Mesendoderm (in vitro differentiated cells): Measurements from ENCODE around the gene WDR91.

ENCODE experiments used
- DNase-seq: peaks from one replicate; pipeline ENCODE4 v3.0.0; 2013
- H2AK5ac ChIP-seq: 2 replicates; pipeline ENCODE4 v1.6.1; 2013; ENCODE audit warnings: low read length, inconsistent platforms
- H2BK120ac ChIP-seq: 2 replicates; pipeline ENCODE4 v1.6.1; 2013; ENCODE audit warnings: low read depth, mild to moderate bottlenecking, low read length, moderate library complexity, mixed read lengths
- H2BK15ac ChIP-seq: replicated peaks from 2 replicates; pipeline ENCODE4 v1.6.1; 2013; ENCODE audit warnings: low read depth, mild to moderate bottlenecking, moderate library complexity
- H2BK5ac ChIP-seq: 2 replicates; pipeline ENCODE4 v1.6.1; 2013; ENCODE audit warnings: low read length, inconsistent platforms
- H3K18ac ChIP-seq: 2 replicates; pipeline ENCODE4 v1.6.1; 2013; ENCODE audit warnings: mild to moderate bottlenecking, low read length, mixed read lengths
- H3K23ac ChIP-seq: one replicate; pipeline ENCODE4 v1.6.1; 2013; ENCODE audit warnings: low read length
- H3K27ac ChIP-seq: 2 replicates; pipeline ENCODE4 v1.5.1; 2013; ENCODE audit warnings: low read depth, mild to moderate bottlenecking, inconsistent platforms, low read length, moderate library complexity
- H3K27me3 ChIP-seq: 2 replicates; pipeline ENCODE4 v1.6.1; 2013; ENCODE audit warnings: low read length, control low read depth, mild to moderate bottlenecking, inconsistent platforms; ENCODE audit not compliant: insufficient read depth, poor library complexity
- H3K36me3 ChIP-seq: 2 replicates; pipeline ENCODE4 v1.6.1; 2013; ENCODE audit warnings: low read length, inconsistent platforms; ENCODE audit not compliant: control insufficient read depth, insufficient read depth
- H3K4ac ChIP-seq: one replicate; pipeline ENCODE4 v1.6.1; 2013; ENCODE audit warnings: low read depth, mild to moderate bottlenecking, low read length, moderate library complexity
- H3K4me1 ChIP-seq: 2 replicates; pipeline ENCODE4 v1.6.1; 2013; ENCODE audit warnings: low read depth, low read length, inconsistent platforms; ENCODE audit not compliant: control insufficient read depth
- H3K4me2 ChIP-seq: 2 replicates; pipeline ENCODE4 v1.6.1; 2013; ENCODE audit warnings: low read length
- H3K4me3 ChIP-seq: 2 replicates; pipeline ENCODE4 v1.5.1; 2013; ENCODE audit warnings: mild to moderate bottlenecking, low read length
- H3K56ac ChIP-seq: one replicate; pipeline ENCODE4 v1.6.1; 2013; ENCODE audit warnings: low read length
- H3K79me1 ChIP-seq: 2 replicates; pipeline ENCODE4 v1.6.1; 2013; ENCODE audit warnings: low read length, inconsistent platforms
- H3K79me2 ChIP-seq: 2 replicates; pipeline ENCODE4 v1.6.1; 2013; ENCODE audit warnings: mild to moderate bottlenecking, low read length; ENCODE audit not compliant: control insufficient read depth, insufficient read depth
- H3K9ac ChIP-seq: 2 replicates; pipeline ENCODE4 v1.6.1; 2013; ENCODE audit warnings: low read length, inconsistent platforms
- H4K5ac ChIP-seq: one replicate; pipeline ENCODE4 v1.6.1; 2013; ENCODE audit warnings: low read length
- H4K8ac ChIP-seq: one replicate; pipeline ENCODE4 v1.6.1; 2013; ENCODE audit warnings: low read depth, mild to moderate bottlenecking, control low read depth, low read length, moderate library complexity
- WGBS: extraction: QIAGEN DNeasy Blood & Tissue Kit; methylation state at CpG from one replicate; pipeline ENCODE4 v1.1.7; 2013; ENCODE audit warnings: low lambda C conversion rate, missing lambda C conversion rate; ENCODE audit not compliant: insufficient coverage; ENCODE audit errors: extremely low coverage; 5-methylcytosine and 5-hydroxymethylcytosine counted together

WDR91 gene

DNA sequence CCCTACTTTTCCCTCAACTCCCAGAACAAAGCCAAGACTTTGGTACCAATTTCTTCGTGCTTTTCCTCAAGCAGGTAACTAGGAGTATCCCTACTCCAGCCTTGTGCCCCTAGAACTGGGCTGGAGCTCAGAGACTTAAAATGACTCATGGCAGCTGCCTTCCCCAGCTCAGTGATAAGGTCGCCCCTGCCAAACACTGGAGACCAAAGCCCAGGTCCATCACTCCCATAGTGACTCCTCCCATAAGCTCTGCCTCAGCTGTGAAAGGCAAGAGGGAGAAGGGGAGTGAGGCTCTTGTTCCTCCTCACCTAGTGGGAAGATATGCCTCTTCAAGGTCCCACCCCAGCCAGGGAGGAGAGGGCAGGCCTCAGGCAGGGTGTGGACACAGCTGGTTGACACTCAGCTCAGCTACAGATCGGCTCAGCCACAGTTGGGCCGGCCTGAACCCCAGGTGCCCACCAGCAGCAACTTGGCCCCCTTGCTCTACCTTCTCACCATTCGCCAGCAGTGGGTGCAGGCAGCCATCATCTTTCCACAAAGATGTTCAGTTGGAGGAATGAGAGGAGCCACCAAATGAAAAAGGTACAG is 27.0 kb downstream of the WDR91 start:
- no peak overlapping the region for H2BK15ac ChIP-seq
- H2BK120ac ChIP-seq = no peak overlapping the region
- no peak overlapping the region for H3K4me3 ChIP-seq
- H2BK5ac ChIP-seq = no peak overlapping the region
- H3K4ac ChIP-seq = no peak overlapping the region
- H3K79me1 ChIP-seq = no peaks in the 10 kb centered on the region
- H3K27ac ChIP-seq = no peak overlapping the region
- H3K4me2 ChIP-seq = no peak overlapping the region
- H3K79me2 ChIP-seq = no peaks in the 10 kb centered on the region
- H3K23ac ChIP-seq = no peak overlapping the region
- H4K5ac ChIP-seq = no peak overlapping the region
- no peak overlapping the region for H3K18ac ChIP-seq
- H3K27me3 ChIP-seq = no peaks in the 10 kb centered on the region
- H3K9ac ChIP-seq = no peak overlapping the region
- no peak overlapping the region for H2AK5ac ChIP-seq
- H3K36me3 ChIP-seq = no peaks in the 10 kb centered on the region
- WGBS = no CpG with 5 or more reads among the region's 5 CpGs
- H4K8ac ChIP-seq = no peak overlapping the region
- no peak for DNase-seq
- no peaks in the 10 kb centered on the region for H3K4me1 ChIP-seq
- no peak overlapping the region for H3K56ac ChIP-seq

DNA sequence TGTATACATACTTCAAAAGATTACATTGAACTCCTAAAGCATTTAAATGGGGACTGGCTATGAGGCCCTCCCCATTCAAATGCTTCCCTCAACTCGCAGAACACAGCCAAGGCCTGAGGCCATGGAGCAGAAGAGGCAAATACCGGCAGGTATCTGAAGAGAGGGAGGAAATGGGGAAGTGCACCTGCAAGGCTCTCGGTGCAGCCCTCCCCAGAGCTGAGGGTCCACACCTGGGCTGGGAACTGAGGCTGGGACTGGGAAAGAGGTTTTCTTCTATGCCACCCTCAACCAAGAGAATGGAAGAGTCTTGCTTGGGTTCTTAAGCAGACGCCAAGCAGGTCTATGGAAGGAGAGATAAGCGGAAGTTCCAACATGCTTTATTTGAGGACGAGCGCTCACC is 27.8 kb downstream of the WDR91 start:
- no CpG with 5 or more reads among the region's 7 CpGs for WGBS

DNA sequence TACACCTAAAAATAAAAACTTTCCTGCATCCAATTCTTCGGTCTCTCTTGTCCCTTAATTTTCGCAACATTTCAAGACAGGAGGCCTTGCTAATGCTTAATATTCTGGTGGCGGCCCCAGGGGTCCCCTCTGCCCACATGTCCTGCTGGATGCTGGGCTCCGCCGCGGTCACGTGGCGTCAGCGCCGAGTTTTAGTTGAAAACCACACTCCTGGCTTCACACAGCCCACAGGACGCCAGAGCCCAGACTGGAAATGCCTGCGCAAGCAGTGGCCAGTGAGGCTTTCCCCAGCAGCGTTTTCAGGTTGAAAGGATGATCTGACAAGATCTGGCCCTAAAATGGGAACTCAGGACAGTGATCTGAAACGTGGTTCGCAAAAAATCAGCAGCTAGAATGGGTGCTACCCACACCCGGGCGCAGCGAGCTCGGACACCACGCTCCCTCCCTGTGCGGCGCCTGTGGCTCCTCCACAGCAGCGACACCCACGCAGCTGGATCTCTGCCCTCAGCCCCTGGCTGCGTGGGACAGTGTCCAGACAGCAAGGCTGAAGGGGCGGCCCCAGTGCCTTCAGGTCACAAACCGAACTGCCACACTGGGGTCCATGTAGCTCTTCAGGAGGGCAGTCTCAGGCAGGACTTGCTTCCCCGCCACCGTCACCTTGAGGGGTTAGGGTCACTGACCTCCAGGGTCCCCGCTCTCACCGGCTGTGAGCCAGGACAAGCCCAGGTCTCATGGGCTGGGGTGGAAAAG is 29.2 kb downstream of the WDR91 start:
- Histone ChIP-seq H3K18ac (no peak overlapping the region), H3K4me1 (no peaks in the 10 kb centered on the region), H3K9ac (no peak overlapping the region), H2BK120ac (no peak overlapping the region), H3K79me1 (no peaks in the 10 kb centered on the region), H3K23ac (no peak overlapping the region), H4K5ac (no peak overlapping the region), H3K36me3 (no peaks in the 10 kb centered on the region), H3K79me2 (no peaks in the 10 kb centered on the region), H2BK5ac (no peak overlapping the region), H4K8ac (no peak overlapping the region), H3K56ac (no peak overlapping the region), H2BK15ac (no peak overlapping the region), H3K4ac (no peak overlapping the region), H3K4me2 (no peak overlapping the region), H3K27me3 (no peaks in the 10 kb centered on the region), H3K4me3 (no peak overlapping the region), H3K27ac (no peak overlapping the region), H2AK5ac (no peak overlapping the region)
- WGBS = no CpG with 5 or more reads among the region's 31 CpGs
- DNase-seq = no peak

More for the DNA sequence above, 27.8 kb downstream of the WDR91 start:
- H3K56ac ChIP-seq = no peak overlapping the region
- H3K4me3 ChIP-seq = no peak overlapping the region
- DNase-seq = no peak
- no peaks in the 10 kb centered on the region for H3K27me3 ChIP-seq
- no peaks in the 10 kb centered on the region for H3K36me3 ChIP-seq
- no peak overlapping the region for H3K18ac ChIP-seq
- no peaks in the 10 kb centered on the region for H3K79me2 ChIP-seq
- no peak overlapping the region for H4K8ac ChIP-seq
- H4K5ac ChIP-seq = no peak overlapping the region
- H3K79me1 ChIP-seq = no peaks in the 10 kb centered on the region
- no peak overlapping the region for H2BK5ac ChIP-seq
- H2BK120ac ChIP-seq = no peak overlapping the region
- H2AK5ac ChIP-seq = no peak overlapping the region
- H3K23ac ChIP-seq = no peak overlapping the region
- H3K4ac ChIP-seq = no peak overlapping the region
- no peak overlapping the region for H2BK15ac ChIP-seq
- no peak overlapping the region for H3K9ac ChIP-seq
- H3K27ac ChIP-seq = no peak overlapping the region
- H3K4me2 ChIP-seq = no peak overlapping the region
- H3K4me1 ChIP-seq = no peaks in the 10 kb centered on the region

DNA sequence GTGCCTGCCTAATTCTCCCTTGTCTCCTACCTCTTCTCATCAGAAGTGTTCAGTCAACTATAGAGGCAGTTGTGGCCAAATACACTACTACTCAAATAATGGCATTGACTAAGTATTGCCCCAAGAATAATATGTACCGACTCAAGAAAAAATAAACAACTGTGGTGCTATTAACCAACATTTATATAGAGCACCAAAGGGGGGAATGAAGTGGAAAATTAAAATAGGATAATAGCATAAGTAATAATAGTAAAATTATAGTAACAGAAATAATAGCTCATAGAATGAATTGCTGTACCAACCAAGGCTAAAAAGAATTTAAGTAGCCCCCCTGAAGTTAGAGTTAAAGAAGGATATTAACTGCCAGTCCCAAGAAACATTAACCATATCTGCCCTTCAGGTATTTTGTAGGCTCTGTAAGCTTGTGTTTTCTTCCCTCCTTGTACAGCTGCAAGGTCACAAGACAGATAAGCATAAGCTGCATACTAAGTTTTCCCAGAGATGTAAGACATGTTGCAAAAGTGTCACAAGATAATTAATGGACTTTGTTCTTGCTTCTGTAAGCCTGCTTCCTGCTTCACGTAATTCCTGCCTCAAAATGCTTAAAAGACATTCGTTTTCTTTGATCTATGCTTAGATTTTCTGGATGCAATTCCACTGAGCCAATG is 29.9 kb downstream of the WDR91 start:
- H3K27me3 ChIP-seq = no peaks in the 10 kb centered on the region
- no peak overlapping the region for H3K27ac ChIP-seq
- no peak overlapping the region for H3K56ac ChIP-seq
- no peak overlapping the region for H3K18ac ChIP-seq
- H2BK120ac ChIP-seq = no peak overlapping the region
- H3K23ac ChIP-seq = no peak overlapping the region
- H3K36me3 ChIP-seq = no peaks in the 10 kb centered on the region
- no peak overlapping the region for H3K4me2 ChIP-seq
- H3K4me1 ChIP-seq = no peaks in the 10 kb centered on the region
- H2BK5ac ChIP-seq = no peak overlapping the region
- H3K4me3 ChIP-seq = peak overlapping the region; percentile 24
- no peak overlapping the region for H2AK5ac ChIP-seq
- H2BK15ac ChIP-seq = no peak overlapping the region
- no peak overlapping the region for H4K5ac ChIP-seq
- no peak overlapping the region for H4K8ac ChIP-seq
- H3K79me1 ChIP-seq = no peaks in the 10 kb centered on the region
- WGBS = no CpG with 5 or more reads among the region's 3 CpGs
- no peak overlapping the region for H3K4ac ChIP-seq
- DNase-seq = no peak
- no peaks in the 10 kb centered on the region for H3K79me2 ChIP-seq
- H3K9ac ChIP-seq = no peak overlapping the region

DNA sequence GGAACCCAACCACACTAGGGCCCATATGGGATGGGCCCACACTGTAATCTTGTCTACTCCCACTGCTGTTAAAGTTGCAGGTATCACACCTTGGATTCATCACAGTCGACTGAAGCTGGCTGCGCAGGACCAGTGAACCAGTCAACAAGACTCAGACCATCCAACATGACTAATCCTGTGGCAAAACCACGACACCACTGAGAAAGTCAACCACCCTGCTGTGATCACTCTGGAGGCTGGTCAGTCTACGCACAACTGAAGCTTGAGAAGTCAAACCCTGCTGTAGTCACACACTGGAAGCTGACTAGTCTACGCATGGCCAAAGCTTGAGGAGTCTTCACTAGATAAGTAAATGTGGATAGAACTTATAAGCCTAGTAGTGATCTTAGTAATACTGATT is 31.2 kb downstream of the WDR91 start:
- H3K23ac ChIP-seq = no peak overlapping the region
- no peak overlapping the region for H3K18ac ChIP-seq
- H4K5ac ChIP-seq = no peak overlapping the region
- no CpG with 5 or more reads among the region's 5 CpGs for WGBS
- no peak overlapping the region for H2BK15ac ChIP-seq
- H3K4me3 ChIP-seq = no peak overlapping the region
- no peak overlapping the region for H3K56ac ChIP-seq
- H3K79me2 ChIP-seq = no peaks in the 10 kb centered on the region
- no peaks in the 10 kb centered on the region for H3K79me1 ChIP-seq
- H3K4me2 ChIP-seq = no peak overlapping the region
- no peaks in the 10 kb centered on the region for H3K4me1 ChIP-seq
- H4K8ac ChIP-seq = no peak overlapping the region
- H2AK5ac ChIP-seq = no peak overlapping the region
- DNase-seq = no peak
- H3K9ac ChIP-seq = no peak overlapping the region
- H2BK5ac ChIP-seq = no peak overlapping the region
- H3K27me3 ChIP-seq = no peaks in the 10 kb centered on the region
- no peak overlapping the region for H3K27ac ChIP-seq
- H3K4ac ChIP-seq = no peak overlapping the region
- H3K36me3 ChIP-seq = no peaks in the 10 kb centered on the region
- no peak overlapping the region for H2BK120ac ChIP-seq
